Activated CD4-positive, alpha-beta T cell treated with anti-CD3 and anti-CD28 coated beads for 1 hour (primary cell): ENCODE measurements around the gene JHY.
"Not testable (repeated sequence)": the region's sequence is repeated elsewhere in the genome, so short reads cannot be mapped to it uniquely, and the experiment has no call there.

ENCODE experiments used
- DNase-seq: peaks from one replicate; pipeline ENCODE4 v3.0.0-alpha.2; 2020

JHY gene

GRCh38 chr11:122882189-122882856 lies at the start of gene JHY:
Gene JHY, plus strand, starts transcription at chr11:122882759. Its CDS starts 3,091 bp downstream, at chr11:122885850.
- no peak for DNase-seq

GRCh38 chr11:122833846-122834464 lies 48.6 kb upstream of the JHY start:
- DNase-seq, result no peak

- DNase-seq, result no peak
These were observed 45.6 kb upstream of the JHY start for GRCh38 chr11:122836916-122837315.

DNA sequence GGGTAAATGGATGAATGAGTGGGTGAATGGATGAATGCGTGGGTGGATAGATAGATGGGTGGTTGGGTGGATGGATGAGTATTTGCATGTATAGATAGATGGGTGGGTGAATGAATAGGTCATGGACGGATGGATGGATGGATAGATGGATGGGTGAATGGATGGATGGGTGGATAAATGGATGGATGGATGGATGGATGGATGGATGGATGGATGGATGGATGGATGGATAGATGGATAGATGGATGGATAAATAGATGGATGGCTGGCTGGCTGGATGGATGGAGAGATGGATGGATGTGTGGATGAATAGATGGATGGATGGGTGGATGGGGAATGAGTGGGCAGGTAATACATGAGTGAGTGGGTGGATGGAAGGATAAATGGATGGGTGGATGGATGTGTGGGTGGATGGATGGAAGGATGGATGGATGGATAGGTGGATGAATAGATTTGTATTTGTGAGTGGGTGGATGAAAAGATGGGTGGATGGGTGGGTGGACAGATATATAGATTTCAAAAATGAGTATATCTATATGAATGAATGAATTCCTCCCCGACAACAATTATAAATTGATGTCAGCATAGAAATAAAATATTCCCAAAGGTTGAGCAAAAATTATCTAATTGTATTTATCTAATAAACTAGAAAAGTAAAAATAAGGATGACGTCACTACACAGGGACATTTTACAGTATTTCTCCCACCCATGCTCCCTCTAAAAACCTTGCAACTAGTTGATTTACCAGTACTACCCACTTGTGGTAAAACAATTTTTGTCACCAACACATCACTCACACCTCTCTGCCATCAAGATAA lies 44.8 kb upstream of the JHY start:
- no peak for DNase-seq

DNA sequence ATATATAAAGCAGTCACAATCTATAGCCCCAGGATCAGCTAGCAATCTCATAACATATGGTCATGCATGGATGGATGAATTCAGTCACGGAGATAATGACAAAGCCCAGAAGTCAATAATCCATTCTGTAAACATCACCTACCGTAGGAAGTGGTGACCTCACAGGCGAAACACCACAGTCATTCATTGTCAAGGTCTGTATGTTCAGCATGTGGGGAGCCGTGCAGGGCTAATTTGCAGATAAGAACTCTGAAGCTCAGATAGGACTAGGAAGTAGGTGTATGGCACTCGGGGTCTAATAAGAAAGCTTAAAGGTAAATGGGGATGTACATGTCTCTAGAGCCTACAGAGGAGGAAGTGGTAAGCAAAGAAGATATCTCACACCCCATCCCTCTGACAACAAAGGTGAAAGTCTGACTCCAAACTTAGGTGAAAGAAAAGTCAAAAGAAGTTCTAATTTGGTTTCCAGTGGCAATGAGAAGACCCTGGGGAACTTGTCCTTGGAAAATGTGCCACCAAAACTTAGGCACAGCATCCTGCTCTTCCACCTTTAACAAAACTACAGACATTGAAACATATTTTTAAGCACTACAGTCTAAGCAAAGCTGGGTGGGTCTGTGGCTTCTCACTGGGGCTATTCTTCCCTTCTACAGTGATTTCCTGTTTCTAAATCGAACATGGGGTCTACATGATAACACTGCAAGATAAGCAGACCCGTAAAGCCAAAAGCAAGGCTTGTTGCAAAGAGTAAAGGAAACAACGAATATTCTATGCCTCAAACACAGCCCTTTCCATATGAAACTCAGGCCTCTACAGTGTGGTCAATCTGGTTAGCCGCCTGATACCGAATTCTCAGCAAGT lies 39.0 kb upstream of the JHY start:
- no peak for DNase-seq

DNA sequence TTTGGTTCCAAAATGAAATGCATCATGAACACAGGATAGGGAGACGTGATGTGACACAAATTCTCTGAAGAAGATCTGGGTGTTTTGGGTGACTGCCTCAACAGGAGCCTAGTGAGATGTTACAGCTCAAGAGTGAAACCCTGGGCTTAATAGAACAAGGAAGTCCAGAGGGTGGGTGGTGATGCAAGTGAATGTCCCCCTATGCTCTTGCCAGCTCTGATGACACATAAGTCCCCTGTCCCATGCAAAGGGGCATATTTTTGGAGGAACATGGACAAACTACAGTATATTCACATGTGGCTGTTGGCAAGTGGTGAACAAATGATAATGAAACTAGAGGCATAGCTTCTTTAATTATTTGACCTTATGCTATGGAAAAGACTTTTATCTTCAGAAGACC lies 35.1 kb upstream of the JHY start:
- no peak for DNase-seq

GRCh38 chr11:122848186-122848585 lies 34.4 kb upstream of the JHY start:
- DNase-seq, result no peak

- DNase-seq, result no peak
These were observed 32.4 kb upstream of the JHY start for GRCh38 chr11:122850076-122850631.

- no peak for DNase-seq
These were observed 31.1 kb upstream of the JHY start for GRCh38 chr11:122851366-122851966.

DNA sequence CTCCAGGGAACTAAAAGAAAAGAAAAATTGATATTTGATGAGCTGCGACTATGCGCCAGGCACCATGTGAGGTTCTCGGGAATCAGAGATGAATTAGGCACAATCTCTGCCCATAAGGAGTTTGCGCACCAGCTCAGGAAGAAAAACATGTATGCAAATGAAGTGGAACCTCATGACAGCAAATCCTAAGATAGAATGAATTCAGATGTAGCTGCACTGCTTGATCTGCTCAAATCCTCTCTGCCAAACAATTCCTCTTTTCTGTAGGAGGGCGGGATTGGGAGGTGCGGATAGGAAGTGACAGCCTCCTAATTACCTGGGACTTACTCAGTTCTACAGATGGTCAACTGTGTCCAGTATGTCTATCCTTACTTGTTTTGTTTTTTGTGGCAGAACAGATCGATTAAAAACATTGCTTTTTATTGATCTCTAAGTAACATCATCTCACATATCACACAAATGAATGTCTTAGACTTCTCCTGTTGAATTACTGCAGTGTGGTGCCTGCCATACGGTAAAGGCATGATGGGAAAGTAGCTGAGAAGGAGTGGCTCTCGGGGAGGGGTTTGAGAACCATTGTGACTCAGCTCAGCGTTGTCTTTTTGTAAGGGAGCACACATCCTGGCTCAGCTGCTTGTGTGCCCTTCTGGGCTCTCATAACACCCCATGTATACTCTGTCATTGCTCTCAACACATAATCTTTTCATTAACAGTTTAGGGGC lies 30.3 kb upstream of the JHY start:
- DNase-seq, result peak; percentile 11

- no peak for DNase-seq
These were observed 29.8 kb upstream of the JHY start for GRCh38 chr11:122852796-122853160.

GRCh38 chr11:122853261-122853660 lies 29.3 kb upstream of the JHY start:
- DNase-seq, result no peak

DNA sequence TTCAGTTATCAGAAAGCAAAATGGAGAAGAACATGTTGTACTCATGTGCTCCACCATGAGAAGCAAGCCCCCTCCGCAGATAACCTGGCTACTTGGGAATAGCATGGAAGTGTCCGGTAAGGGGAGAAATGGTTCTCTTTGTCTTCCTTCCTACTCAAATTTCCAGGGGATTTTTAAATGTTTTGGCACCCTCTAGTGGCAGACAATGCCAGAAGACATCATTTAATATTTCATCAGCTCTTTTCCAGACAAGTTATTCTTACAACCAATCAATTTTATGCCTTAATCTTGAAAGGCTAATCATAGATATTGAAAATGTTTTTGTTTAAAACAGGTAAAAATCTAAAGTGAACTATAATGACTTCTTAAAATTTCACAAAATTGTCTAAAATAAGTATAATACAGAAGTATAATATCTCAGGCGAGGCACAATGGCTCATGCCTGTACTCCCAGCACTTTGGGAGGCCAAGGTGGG lies 28.6 kb upstream of the JHY start:
- DNase-seq, result no peak

DNA sequence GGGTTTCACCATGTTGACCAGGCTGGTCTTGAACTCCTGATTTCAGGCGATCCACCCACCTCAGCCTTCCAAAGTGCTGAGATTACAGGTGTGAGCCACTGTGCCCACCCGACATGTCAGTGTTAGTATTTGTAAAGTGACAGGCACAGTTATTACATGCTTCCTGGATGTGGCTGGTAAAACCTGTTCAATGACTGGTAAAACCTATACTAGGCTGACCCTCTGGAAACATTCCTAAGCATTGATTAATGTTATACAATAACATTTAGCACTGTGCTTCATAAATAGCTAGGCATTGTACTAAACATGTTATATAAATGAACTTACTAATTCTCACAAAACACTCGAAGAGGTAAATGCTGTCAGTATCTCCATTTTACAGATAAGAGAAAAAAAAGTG lies 20.9 kb upstream of the JHY start:
- DNase-seq, result no peak

GRCh38 chr11:122862091-122862490 lies 20.5 kb upstream of the JHY start:
- DNase-seq, result no peak

DNA sequence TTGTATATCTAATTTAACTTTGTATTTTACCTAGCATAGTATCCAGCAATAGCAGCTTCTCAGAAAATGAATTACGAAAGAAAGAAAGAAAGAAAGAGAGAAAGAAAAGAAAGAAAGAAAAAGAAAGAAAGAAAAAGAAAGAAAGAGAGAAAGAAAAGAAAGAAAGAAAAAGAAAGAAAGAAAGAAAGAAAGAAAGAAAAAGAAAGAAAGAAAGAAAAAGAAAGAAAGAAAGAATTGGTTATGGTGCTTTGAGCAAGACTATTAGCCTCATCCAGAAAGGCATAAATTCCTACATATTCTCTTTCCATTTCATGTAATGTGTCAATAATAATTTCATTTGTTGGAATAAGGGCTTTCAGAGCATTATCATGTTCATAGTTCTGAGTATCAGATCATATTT lies 19.4 kb upstream of the JHY start:
- not testable (repeated sequence) for DNase-seq

DNA sequence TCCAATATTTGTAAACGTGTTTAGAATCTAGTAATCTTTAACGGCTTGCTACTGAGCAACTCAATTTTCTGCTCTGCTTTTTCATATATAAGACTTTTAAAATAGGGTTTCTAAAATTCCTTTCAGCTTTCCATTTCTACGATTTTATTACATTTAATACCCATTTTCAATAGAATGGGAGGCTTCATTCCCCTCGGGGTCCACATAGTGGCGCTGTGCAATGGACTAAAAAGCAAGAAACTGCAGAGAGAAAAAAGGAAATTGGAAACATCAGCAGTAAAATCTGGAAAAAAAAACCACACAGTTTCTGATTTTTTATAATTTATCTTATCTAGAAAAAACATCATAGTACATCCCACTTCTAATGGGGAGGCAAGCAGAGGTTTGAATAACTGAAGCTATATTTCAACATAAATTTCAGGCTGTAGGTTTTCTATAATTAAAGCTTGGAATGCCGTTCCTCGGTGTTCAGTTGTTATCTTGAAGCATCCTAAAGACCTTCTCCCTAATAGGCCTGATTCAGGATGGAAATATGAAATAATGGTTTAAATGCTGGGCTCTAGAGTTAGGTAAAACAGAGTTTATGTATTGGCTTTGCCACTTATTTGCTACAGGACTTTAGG lies 18.7 kb upstream of the JHY start:
- peak; percentile 12 for DNase-seq

DNA sequence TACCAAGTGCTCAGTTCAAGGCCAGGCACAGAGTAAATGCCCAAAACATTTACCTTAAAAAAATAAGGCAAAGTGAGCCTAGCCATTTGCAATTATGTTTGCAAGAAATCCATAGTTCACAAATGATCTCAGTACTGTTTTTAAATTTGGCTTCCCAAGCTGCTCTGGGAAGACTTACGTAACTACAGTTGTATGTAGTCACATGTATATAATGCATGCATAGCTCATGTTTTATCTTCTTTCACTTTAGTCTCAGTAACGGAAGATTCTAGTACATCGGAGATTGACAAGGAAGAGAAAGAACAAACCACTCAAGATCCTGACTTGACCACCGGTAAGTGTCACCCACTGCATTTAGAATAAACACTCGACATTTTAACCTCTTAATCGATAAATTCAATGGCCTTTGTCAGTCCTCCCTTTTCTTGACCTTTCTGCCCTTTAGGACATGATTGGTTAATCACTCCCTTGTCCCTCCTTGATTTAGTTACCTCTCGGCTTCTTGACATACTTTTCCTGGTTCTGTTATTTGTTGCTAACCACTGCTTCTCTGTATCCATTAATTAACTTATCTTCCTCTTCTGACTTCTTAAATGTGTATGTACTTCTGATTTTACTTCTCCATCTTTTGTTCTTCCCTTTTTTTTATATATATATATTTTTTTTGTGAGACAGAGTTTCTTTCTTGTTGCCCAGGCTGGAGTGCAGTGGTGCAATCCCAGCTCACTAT lies 18.0 kb upstream of the JHY start:
- no peak for DNase-seq

DNA sequence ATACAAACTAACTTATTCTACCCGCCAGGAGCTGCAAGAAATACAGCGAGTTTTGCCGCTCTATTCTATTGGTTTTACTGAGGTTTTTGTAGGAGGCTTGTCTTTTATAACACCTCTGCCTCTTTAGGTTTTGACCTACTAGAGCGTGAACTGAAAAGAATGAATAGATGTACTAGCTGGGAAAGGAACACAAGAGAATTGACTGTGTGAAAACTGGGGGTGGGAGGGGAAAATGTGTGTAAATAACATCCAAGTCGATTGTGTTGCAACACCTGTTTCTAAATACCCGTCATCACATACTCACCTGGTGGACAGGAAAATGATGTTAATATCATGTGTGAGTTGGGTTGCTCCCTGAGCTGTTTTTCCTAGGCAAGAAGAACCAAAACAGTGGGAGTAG lies 12.9 kb upstream of the JHY start:
- no peak for DNase-seq

DNA sequence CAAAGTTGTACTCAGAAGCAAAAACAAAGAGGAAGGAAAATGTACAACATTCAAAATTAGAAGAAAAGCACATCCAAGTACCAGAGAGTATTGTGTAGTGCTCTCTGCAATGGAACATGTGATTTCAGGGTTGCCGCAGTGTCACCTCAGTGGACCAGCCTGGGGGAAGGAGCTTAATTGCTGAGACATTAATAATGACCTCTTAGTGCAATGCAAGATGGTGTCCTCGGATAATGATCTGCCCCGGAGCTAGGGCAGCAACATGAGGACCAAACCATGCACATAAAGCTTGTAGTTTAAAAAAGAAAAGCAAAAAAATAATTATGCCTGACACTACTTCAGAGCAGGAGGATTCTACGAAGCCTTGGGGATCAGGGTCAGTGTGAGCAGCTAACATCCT lies 11.3 kb upstream of the JHY start:
- no peak for DNase-seq
